SIG-M5 treated with dmso at 0.1 percent for 504 hours (cell line): ENCODE data around the gene CCDC183.
A peak's percentile ranks its signal among the peaks of the same experiment; 100 is the strongest.

Experiments
- DNase-seq: peaks from one replicate; lab custom pipeline; 2025; ENCODE audit not compliant: unreplicated experiment; lab: John Stamatoyannopoulos, UW

CCDC183 gene

GRCh38 chr9:136847826-136848392 lies 51.8 kb downstream of the CCDC183 start:
- peak; percentile 82 for DNase-seq

- peak; percentile 64 for DNase-seq
Measured at GRCh38 chr9:136848393-136849037, 52.4 kb downstream of the CCDC183 start.

- peak; percentile 98 for DNase-seq
Measured at GRCh38 chr9:136849038-136849959, 53.2 kb downstream of the CCDC183 start, which contains the start of gene PHPT1. Gene PHPT1, plus strand, starts transcription at chr9:136849409. Its CDS starts 22 bp downstream, at chr9:136849431.

- DNase-seq = no peak
Measured at GRCh38 chr9:136849960-136850865, 54.1 kb downstream of the CCDC183 start.

GRCh38 chr9:136850866-136851775 lies 55.0 kb downstream of the CCDC183 start:
- DNase-seq = no peak

- no peak for DNase-seq
Measured at GRCh38 chr9:136851941-136852663, 56.0 kb downstream of the CCDC183 start, which contains the start of gene MAMDC4. Gene MAMDC4, plus strand, starts transcription at chr9:136852346. Its CDS starts 71 bp downstream, at chr9:136852417.

- DNase-seq = no peak
Measured at GRCh38 chr9:136852664-136853595, 56.8 kb downstream of the CCDC183 start.

GRCh38 chr9:136853596-136854112 lies 57.5 kb downstream of the CCDC183 start:
- DNase-seq = no peak

- no peak for DNase-seq
Measured at GRCh38 chr9:136854113-136854841, 58.1 kb downstream of the CCDC183 start.

GRCh38 chr9:136854842-136855460 lies 58.8 kb downstream of the CCDC183 start:
- DNase-seq = no peak

GRCh38 chr9:136855461-136856078 lies 59.4 kb downstream of the CCDC183 start:
- no peak for DNase-seq

GRCh38 chr9:136856079-136856476 lies 59.9 kb downstream of the CCDC183 start:
- DNase-seq = no peak

- DNase-seq = no peak
Measured at GRCh38 chr9:136856541-136857141, 60.5 kb downstream of the CCDC183 start.

GRCh38 chr9:136857166-136857565 lies 61.0 kb downstream of the CCDC183 start:
- DNase-seq = no peak
